HepG2 (cell line): ENCODE measurements around the gene RINL. TPM values are rescaled to one million over a fixed set of nuclear protein-coding genes. Genes with fewer than 3 reads are reported as not detected.

Source experiments
- FLYWCH1 ChIP-seq: sonication (generic); formaldehyde crosslinking; IDR thresholded peaks from 2 replicates; pipeline ENCODE4 v1.8.1; 2023; ENCODE audit warnings: mild to moderate bottlenecking, missing genetic modification reagents
- KLF11 ChIP-seq: IDR thresholded peaks from 2 replicates; pipeline ENCODE4 v1.6.1; 2016; ENCODE audit warnings: missing compliant biosample characterization
- SIN3B ChIP-seq: fragments of 150-350 bp; IDR thresholded peaks from 2 replicates; pipeline ENCODE4 v1.6.1; 2014; ENCODE audit warnings: low read length
- ZFP36L1 ChIP-seq: sonication (generic); formaldehyde crosslinking; IDR thresholded peaks from 2 replicates; pipeline ENCODE4 v1.8.0; 2022; ENCODE audit warnings: mild to moderate bottlenecking, missing genetic modification reagents, moderate library complexity
- ZFP41 ChIP-seq: sonication (generic); formaldehyde crosslinking; IDR thresholded peaks from 2 replicates; pipeline ENCODE4 v1.4.0; 2020; ENCODE audit warnings: mild to moderate bottlenecking, missing genetic modification reagents, borderline replicate concordance
- polyA plus RNA-seq, 8 experiments: library from polyadenylated mRNA; depleted of rRNA in 3 of 8; stranded (reverse) in 7 of 8; unstranded in 1 of 8; fragments of >200 nt; fragmentation: Illumina TruSeq in 4 of 8; extraction: Trizol in 4 of 8; gene quantifications; 2 replicates each; pipeline versions ENCODE4 v1.2.1 to v1.2.3, GENCODE V29; 2011 to 2016; ENCODE audit warnings: low read depth in 4 of 8, missing spikeins in 1 of 8, mixed read lengths in 1 of 8; ENCODE audit not compliant: insufficient read depth in 1 of 8
- total RNA-seq, 5 experiments: library from RNA; depleted of rRNA; stranded (reverse); fragments of >200 nt; fragmentation: Illumina TruSeq; extraction: Trizol; gene quantifications; 2 replicates each; pipeline ENCODE4 v1.2.3, GENCODE V29; 2016; ENCODE audit warnings: low read depth in 1 of 5
- TF ChIP-seq, protein P1 (sequence below): sonication (generic); formaldehyde crosslinking; IDR thresholded peaks from 2 replicates; pipeline ENCODE4 v1.5.0; 2020; ENCODE audit warnings: missing genetic modification reagents
- TF ChIP-seq, protein P2 (sequence below): sonication (generic); formaldehyde crosslinking; IDR thresholded peaks from one replicate; pipeline ENCODE4 v1.5.1; 2020; ENCODE audit warnings: mild to moderate bottlenecking, missing genetic modification reagents; ENCODE audit errors: not compliant biosample characterization
- TF ChIP-seq, protein P3 (sequence below): sonication (generic); formaldehyde crosslinking; IDR thresholded peaks from 2 replicates; pipeline ENCODE4 v1.5.1; 2020; ENCODE audit warnings: missing genetic modification reagents, mild to moderate bottlenecking, borderline replicate concordance
- TF ChIP-seq, protein P4 (sequence below): sonication (generic); formaldehyde crosslinking; IDR thresholded peaks from 2 replicates; pipeline ENCODE4 v1.4.0; 2020; ENCODE audit warnings: missing genetic modification reagents
- TF ChIP-seq, protein P5 (sequence below): sonication (generic); formaldehyde crosslinking; IDR thresholded peaks from 2 replicates; pipeline ENCODE4 v1.4.0; 2020; ENCODE audit warnings: mild to moderate bottlenecking, missing genetic modification reagents

Gene RINL
- total and polyA plus RNA-seq, 2 of the 13 experiments (the other 11 are each of a cell fraction or from before 2014, with no cell fraction given): 11.4 to 18.0 TPM

DNA sequence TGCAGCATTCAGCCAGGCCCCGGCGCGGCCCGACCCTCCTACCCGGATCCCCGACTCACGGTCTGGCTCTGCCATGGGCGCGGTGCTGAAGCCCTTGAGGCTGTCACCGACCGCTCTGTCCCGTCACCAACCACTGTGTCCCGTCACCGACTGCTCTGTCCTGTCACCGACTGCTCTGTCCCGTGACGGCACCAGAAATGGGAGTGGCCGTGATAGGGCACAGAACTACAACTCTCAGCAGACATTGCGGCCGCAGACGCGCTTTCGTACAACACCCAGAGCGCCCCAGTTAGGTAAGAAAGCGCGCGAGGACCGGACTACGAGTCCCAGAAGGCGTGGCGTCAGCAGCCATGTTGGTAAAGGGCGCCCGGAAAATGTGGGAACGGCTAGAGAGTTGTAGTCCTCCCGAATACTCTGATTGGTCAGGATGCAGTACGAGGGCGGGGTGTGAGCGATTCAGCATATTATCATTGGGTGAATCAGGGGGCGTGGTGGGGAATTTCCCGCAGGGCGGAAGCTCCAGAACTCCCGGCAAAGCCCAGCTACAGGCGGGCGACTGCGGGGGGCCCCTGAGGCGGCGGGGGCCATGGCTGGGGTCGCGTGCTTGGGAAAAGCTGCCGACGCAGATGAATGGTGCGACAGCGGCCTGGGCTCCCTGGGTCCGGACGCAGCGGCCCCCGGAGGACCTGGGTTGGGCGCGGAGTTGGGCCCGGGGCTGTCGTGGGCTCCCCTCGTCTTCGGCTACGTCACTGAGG is 21.5 kb upstream of the RINL start, which contains the start of the genes NFKBIB and SIRT2 (continued):
- TF ChIP-seq, protein P1, sequence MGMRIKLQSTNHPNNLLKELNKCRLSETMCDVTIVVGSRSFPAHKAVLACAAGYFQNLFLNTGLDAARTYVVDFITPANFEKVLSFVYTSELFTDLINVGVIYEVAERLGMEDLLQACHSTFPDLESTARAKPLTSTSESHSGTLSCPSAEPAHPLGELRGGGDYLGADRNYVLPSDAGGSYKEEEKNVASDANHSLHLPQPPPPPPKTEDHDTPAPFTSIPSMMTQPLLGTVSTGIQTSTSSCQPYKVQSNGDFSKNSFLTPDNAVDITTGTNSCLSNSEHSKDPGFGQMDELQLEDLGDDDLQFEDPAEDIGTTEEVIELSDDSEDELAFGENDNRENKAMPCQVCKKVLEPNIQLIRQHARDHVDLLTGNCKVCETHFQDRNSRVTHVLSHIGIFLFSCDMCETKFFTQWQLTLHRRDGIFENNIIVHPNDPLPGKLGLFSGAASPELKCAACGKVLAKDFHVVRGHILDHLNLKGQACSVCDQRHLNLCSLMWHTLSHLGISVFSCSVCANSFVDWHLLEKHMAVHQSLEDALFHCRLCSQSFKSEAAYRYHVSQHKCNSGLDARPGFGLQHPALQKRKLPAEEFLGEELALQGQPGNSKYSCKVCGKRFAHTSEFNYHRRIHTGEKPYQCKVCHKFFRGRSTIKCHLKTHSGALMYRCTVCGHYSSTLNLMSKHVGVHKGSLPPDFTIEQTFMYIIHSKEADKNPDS (CRISPR knock-in tag): no peak
- TF ChIP-seq, protein P2, sequence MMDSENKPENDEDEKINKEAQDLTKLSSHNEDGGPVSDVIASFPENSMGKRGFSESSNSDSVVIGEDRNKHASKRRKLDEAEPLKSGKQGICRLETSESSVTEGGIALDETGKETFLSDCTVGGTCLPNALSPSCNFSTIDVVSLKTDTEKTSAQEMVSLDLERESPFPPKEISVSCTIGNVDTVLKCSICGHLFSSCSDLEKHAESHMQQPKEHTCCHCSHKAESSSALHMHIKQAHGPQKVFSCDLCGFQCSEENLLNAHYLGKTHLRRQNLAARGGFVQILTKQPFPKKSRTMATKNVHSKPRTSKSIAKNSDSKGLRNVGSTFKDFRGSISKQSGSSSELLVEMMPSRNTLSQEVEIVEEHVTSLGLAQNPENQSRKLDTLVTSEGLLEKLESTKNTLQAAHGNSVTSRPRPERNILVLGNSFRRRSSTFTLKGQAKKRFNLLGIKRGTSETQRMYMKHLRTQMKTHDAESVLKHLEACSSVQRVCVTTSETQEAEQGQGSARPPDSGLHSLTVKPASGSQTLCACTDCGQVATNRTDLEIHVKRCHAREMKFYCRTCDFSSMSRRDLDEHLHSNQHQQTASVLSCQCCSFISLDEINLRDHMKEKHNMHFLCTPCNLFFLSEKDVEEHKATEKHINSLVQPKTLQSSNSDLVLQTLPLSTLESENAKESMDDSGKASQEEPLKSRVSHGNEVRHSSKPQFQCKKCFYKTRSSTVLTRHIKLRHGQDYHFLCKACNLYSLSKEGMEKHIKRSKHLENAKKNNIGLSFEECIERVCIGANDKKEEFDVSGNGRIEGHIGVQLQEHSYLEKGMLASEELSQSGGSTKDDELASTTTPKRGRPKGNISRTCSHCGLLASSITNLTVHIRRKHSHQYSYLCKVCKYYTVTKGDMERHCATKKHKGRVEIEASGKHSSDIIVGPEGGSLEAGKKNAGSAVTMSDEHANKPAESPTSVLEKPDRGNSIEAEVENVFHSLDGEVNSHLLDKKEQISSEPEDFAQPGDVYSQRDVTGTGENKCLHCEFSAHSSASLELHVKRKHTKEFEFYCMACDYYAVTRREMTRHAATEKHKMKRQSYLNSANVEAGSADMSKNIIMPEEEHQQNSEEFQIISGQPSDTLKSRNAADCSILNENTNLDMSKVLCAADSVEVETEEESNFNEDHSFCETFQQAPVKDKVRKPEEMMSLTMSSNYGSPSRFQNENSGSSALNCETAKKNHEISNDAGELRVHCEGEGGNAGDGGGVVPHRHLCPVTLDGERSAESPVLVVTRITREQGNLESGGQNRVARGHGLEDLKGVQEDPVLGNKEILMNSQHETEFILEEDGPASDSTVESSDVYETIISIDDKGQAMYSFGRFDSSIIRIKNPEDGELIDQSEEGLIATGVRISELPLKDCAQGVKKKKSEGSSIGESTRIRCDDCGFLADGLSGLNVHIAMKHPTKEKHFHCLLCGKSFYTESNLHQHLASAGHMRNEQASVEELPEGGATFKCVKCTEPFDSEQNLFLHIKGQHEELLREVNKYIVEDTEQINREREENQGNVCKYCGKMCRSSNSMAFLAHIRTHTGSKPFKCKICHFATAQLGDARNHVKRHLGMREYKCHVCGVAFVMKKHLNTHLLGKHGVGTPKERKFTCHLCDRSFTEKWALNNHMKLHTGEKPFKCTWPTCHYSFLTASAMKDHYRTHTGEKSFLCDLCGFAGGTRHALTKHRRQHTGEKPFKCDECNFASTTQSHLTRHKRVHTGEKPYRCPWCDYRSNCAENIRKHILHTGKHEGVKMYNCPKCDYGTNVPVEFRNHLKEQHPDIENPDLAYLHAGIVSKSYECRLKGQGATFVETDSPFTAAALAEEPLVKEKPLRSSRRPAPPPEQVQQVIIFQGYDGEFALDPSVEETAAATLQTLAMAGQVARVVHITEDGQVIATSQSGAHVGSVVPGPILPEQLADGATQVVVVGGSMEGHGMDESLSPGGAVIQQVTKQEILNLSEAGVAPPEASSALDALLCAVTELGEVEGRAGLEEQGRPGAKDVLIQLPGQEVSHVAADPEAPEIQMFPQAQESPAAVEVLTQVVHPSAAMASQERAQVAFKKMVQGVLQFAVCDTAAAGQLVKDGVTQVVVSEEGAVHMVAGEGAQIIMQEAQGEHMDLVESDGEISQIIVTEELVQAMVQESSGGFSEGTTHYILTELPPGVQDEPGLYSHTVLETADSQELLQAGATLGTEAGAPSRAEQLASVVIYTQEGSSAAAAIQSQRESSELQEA (CRISPR knock-in tag): no peak
- TF ChIP-seq FLYWCH1 (CRISPR knock-in tag): no peak
- no peak; the same call in 1 of the 2 replicates for TF ChIP-seq ZFP36L1 (CRISPR knock-in tag)
- TF ChIP-seq, protein P3, sequence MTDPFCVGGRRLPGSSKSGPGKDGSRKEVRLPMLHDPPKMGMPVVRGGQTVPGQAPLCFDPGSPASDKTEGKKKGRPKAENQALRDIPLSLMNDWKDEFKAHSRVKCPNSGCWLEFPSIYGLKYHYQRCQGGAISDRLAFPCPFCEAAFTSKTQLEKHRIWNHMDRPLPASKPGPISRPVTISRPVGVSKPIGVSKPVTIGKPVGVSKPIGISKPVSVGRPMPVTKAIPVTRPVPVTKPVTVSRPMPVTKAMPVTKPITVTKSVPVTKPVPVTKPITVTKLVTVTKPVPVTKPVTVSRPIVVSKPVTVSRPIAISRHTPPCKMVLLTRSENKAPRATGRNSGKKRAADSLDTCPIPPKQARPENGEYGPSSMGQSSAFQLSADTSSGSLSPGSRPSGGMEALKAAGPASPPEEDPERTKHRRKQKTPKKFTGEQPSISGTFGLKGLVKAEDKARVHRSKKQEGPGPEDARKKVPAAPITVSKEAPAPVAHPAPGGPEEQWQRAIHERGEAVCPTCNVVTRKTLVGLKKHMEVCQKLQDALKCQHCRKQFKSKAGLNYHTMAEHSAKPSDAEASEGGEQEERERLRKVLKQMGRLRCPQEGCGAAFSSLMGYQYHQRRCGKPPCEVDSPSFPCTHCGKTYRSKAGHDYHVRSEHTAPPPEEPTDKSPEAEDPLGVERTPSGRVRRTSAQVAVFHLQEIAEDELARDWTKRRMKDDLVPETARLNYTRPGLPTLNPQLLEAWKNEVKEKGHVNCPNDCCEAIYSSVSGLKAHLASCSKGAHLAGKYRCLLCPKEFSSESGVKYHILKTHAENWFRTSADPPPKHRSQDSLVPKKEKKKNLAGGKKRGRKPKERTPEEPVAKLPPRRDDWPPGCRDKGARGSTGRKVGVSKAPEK (CRISPR knock-in tag): no peak
- TF ChIP-seq, protein P4, sequence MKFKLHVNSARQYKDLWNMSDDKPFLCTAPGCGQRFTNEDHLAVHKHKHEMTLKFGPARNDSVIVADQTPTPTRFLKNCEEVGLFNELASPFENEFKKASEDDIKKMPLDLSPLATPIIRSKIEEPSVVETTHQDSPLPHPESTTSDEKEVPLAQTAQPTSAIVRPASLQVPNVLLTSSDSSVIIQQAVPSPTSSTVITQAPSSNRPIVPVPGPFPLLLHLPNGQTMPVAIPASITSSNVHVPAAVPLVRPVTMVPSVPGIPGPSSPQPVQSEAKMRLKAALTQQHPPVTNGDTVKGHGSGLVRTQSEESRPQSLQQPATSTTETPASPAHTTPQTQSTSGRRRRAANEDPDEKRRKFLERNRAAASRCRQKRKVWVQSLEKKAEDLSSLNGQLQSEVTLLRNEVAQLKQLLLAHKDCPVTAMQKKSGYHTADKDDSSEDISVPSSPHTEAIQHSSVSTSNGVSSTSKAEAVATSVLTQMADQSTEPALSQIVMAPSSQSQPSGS (CRISPR knock-in tag): peak; percentile 40; the same call in 1 of the 2 replicates
- peak; percentile 87; the same call in 1 of the 2 replicates for TF ChIP-seq KLF11 (CRISPR knock-in tag)
- TF ChIP-seq, protein P5, sequence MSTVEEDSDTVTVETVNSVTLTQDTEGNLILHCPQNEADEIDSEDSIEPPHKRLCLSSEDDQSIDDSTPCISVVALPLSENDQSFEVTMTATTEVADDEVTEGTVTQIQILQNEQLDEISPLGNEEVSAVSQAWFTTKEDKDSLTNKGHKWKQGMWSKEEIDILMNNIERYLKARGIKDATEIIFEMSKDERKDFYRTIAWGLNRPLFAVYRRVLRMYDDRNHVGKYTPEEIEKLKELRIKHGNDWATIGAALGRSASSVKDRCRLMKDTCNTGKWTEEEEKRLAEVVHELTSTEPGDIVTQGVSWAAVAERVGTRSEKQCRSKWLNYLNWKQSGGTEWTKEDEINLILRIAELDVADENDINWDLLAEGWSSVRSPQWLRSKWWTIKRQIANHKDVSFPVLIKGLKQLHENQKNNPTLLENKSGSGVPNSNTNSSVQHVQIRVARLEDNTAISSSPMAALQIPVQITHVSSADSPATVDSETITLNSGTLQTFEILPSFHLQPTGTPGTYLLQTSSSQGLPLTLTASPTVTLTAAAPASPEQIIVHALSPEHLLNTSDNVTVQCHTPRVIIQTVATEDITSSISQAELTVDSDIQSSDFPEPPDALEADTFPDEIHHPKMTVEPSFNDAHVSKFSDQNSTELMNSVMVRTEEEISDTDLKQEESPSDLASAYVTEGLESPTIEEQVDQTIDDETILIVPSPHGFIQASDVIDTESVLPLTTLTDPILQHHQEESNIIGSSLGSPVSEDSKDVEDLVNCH (CRISPR knock-in tag): no peak
- no peak for TF ChIP-seq ZFP41
- TF ChIP-seq SIN3B: no peak
